ENCODE results near the gene DACT2. TPM values are rescaled to one million over a fixed set of nuclear protein-coding genes. Genes with fewer than 3 reads are reported as not detected.
"Not testable (repeated sequence)": the region's sequence is repeated elsewhere in the genome, so short reads cannot be mapped to it uniquely, and the experiment has no call there.

DACT2 gene
- total and polyA plus RNA-seq, 12 donors, result 0.09 to 1.5 (median 0.65) TPM

DNA sequence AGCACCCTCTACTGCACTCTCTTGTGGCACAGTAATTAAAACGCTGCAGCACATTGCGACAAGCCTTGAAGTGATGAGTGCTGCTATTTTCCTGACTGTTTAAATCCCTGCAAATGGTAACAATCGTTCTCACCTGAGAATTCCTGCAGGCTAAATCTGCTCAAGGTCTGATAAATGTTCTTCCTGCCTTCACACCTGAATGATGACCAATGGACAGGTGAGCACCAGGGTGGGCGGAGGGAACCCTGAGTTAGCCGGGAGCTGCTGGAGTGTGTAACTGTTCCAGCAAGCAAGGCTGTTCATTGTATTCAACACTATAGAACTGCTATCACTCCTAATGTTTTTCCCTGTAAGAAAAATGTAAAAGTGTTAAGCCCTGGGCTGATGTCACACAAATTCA, 4.0 kb downstream of the DACT2 start:
- 75 to 76% methylated on average over 5 of the region's 5 CpGs for WGBS, 2 donors
- Histone ChIP-seq H3K27me3 (peaks cover 14 to 51% (median 30%) of the 10 kb centered on the region in 7 donors), H3K9me3 (peaks cover 0 to under 1% (median 0%) of the 10 kb centered on the region in 11 donors), H3K4me1 (peaks cover 0 to 9% (median 0%) of the 10 kb centered on the region in 9 donors), H3K4me3 (no peak overlapping the region), H3K36me3 (no peaks in the 10 kb centered on the region), H3K27ac (no peak overlapping the region)
- no peak for ATAC-seq
- no peak for TF ChIP-seq CTCF (IDR thresholded peaks at IDR 0.05)
- intact Hi-C loops (cut with DNase I), result no loop called here
- no peak for DNase-seq

- peaks cover 0 to 9% (median 0%) of the 10 kb centered on the region in 9 donors for H3K4me1 ChIP-seq
- peak in 5 of 8 donors; percentile 46 to 67 (median 63) for ATAC-seq
- peak overlapping the region in 1 of 10 donors; percentile 3 for H3K4me3 ChIP-seq
- H3K27ac ChIP-seq, result no peak overlapping the region
- no peaks in the 10 kb centered on the region for H3K9me3 ChIP-seq
- H3K36me3 ChIP-seq, result no peaks in the 10 kb centered on the region
- 43 to 45% methylated on average over 10 of the region's 10 CpGs for WGBS, 2 donors
- peaks cover 12 to 44% (median 23%) of the 10 kb centered on the region in 7 donors for H3K27me3 ChIP-seq
- no peak for DNase-seq
- intact Hi-C loops (cut with DNase I), result no loop called here
- peak in 7 of 9 donors; percentile 11 to 41 (median 32) for TF ChIP-seq CTCF (IDR thresholded peaks at IDR 0.05)
Measured at GRCh38 chr6:168314948-168315347, 4.6 kb downstream of the DACT2 start.

DNA sequence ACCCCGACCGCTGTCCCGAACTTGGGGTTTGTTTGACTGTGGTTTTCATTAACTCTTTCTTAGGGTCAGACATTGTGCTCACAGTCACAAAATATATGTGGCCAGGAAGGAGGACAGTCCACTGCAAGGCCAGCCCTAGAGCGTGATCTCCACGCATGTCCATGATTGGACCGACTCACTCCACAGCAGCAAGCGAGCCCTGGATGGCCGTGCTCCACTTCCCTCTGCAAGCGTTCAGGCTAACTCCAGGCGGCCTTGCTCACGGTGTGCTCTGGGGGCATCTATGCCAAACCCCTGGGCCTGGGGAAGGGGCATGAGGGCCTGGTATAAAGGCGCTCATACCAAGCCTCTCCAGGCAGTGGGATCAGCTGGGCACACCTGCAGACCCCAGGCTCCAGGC, 5.6 kb downstream of the DACT2 start:
- no peak for DNase-seq
- WGBS, 2 donors, result 82 to 86% methylated on average over 12 of the region's 12 CpGs
- intact Hi-C loops (cut with DNase I), result no loop called here

GRCh38 chr6:168313431-168314011, 6.1 kb downstream of the DACT2 start:
- Histone ChIP-seq H3K36me3 (no peaks in the 10 kb centered on the region), H3K27me3 (peaks cover 0 to 30% (median 10%) of the 10 kb centered on the region in 7 donors), H3K4me3 (no peak overlapping the region), H3K4me1 (peaks cover 0 to 9% (median 0%) of the 10 kb centered on the region in 9 donors), H3K27ac (no peak overlapping the region), H3K9me3 (no peaks in the 10 kb centered on the region)
- ATAC-seq, result peak in 4 of 8 donors; percentile 26 to 49 (median 42)
- no peak for TF ChIP-seq CTCF (IDR thresholded peaks at IDR 0.05)
- WGBS, 2 donors, result 62 to 66% methylated on average over 15 of the region's 15 CpGs
- no peak for DNase-seq
- intact Hi-C loops (cut with DNase I), result no loop called here

More for the DNA sequence above, 5.6 kb downstream of the DACT2 start:
- H3K27ac ChIP-seq, result no peak overlapping the region
- peaks cover 4 to 35% (median 15%) of the 10 kb centered on the region in 7 donors for H3K27me3 ChIP-seq
- peaks cover 0 to 9% (median 0%) of the 10 kb centered on the region in 9 donors for H3K4me1 ChIP-seq
- TF ChIP-seq CTCF (IDR thresholded peaks at IDR 0.05), result no peak
- H3K4me3 ChIP-seq, result no peak overlapping the region
- no peaks in the 10 kb centered on the region for H3K9me3 ChIP-seq
- no peak for ATAC-seq
- no peaks in the 10 kb centered on the region for H3K36me3 ChIP-seq

DNA sequence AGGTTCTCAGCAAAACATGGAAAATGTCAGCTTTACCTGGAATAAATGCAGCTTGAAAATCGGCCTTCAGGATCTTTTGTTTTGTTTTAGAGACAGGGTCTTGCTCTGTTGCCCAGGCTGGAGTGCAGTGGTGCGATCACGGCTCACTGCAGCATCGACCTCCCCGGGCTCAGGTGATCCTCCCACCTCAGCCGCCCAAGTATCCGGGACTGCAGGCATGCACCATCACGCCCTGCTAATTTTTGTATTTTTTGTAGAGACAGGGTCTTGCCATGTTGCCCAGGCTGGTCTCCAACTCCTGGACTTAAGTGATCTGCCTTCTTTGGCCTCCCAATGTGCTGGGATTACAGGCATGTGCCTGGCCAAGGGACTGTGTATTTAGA, 7.5 kb downstream of the DACT2 start:
- H3K27me3 ChIP-seq, result peaks cover 0 to 28% (median 5%) of the 10 kb centered on the region in 7 donors
- H3K27ac ChIP-seq; H3K36me3 ChIP-seq; intact Hi-C loops (cut with DNase I); H3K4me1 ChIP-seq; H3K4me3 ChIP-seq; DNase-seq; ATAC-seq; H3K9me3 ChIP-seq: not testable (repeated sequence)
- 92 to 96% methylated on average over 8 of the region's 8 CpGs for WGBS, 2 donors
